Pancreas (tissue), 10 donors: ENCODE measurements around the gene ILK. TPM values are rescaled to one million over a fixed set of nuclear protein-coding genes. Genes with fewer than 3 reads are reported as not detected.
A peak's percentile ranks its signal among the peaks of the same experiment; 100 is the strongest.

Experiments
- ATAC-seq, 4 donors: fragments of 200-7000 bp; cut with Tn5 transposase; one replicate each; pipeline versions ENCODE4 v1.8.0 to v1.9.1; 2020; ENCODE audit warnings: mild to moderate bottlenecking in 4 of 4, moderate library complexity in 4 of 4
- DNase-seq, 6 donors: peaks; one replicate each; pipeline ENCODE4 v3.0.0-alpha.2; 2020
- FAIRE-seq: peaks from 2 replicates; lab custom pipeline; 2012; peaks lifted over from hg19 to GRCh38; lab: Jason Lieb, UNC
- H3K27ac ChIP-seq, 4 donors: fragments of 200-600 bp; sonication (generic); 1 replicate in 3 of 4; 2 replicates in 1 of 4; pipeline versions ENCODE4 v1.5.0 to v1.8.0; 2020
- H3K27me3 ChIP-seq, 4 donors: fragments of 200-600 bp; one replicate each; pipeline ENCODE4 v1.8.0; 2021
- H3K36me3 ChIP-seq, 3 donors: fragments of 200-600 bp; sonication (generic) in 1 of 3; one replicate each; pipeline versions ENCODE4 v1.5.0 to v1.8.0; 2020 to 2021
- H3K4me1 ChIP-seq, 3 donors: fragments of 200-600 bp; one replicate each; pipeline ENCODE4 v1.8.0; 2021
- H3K4me3 ChIP-seq, 4 donors: fragments of 200-600 bp; sonication (generic) in 2 of 4; one replicate each; pipeline versions ENCODE4 v1.5.0 to v1.8.0; 2020 to 2021
- H3K9me3 ChIP-seq, 4 donors: fragments of 200-600 bp; one replicate each; pipeline ENCODE4 v1.8.0; 2021
- CTCF ChIP-seq, 4 donors: fragments of 200-600 bp; sonication (generic) in 3 of 4; IDR thresholded peaks; one replicate each; pipeline versions ENCODE4 v1.5.0 to v1.8.0; 2021; ENCODE audit warnings: antibody characterized with exemption in 4 of 4
- WGBS, 2 donors: extraction: QIAGEN DNeasy Blood & Tissue Kit; methylation state at CpG; one replicate each; pipeline ENCODE4 v1.1.7; 2013; 5-methylcytosine and 5-hydroxymethylcytosine counted together
- intact Hi-C, 3 donors: fragments of 100-400 bp; cut with DNase I; formaldehyde crosslinking; loops; one replicate each; pipeline versions ENCODE4 v1.11.1 to v1.14.2; 2022
- polyA plus RNA-seq, 2 donors: library from polyadenylated mRNA; stranded (reverse); fragments of 200-250 nt; gene quantifications; one replicate each; pipeline ENCODE4 v1.2.3, GENCODE V29; 2013
- total RNA-seq, 6 donors: library from RNA; stranded (reverse); fragmentation: NEBNext Ultra II Directional in 4 of 6; extraction: Animal tissue kit (Norgen Biotek cat#: 25700) in 4 of 6; gene quantifications; one replicate each; pipeline versions ENCODE4 v1.2.1 to v1.2.4, GENCODE V29; 2021 to 2023
- donor health status: healthy with polysubstance abuse.
- donor health status: DM: no; HTN: no; CAD: no; lungs with moderate emphysema.
- donor health status: DM: no; HTN: no; CAD: no.
- donor health status: control.
- donor health status: control.
- donor health status: Bipolar disorder and iron deficiency.
- donor health status: DM: yes; HTN: yes; CAD: no.
- donor health status: DM: no; HTN: no; CAD: no.
- donor health status: DM: no; HTN: no; CAD: no.
- donor health status: DM: yes; HTN: yes; CAD: no.

ILK gene
- total and polyA plus RNA-seq, 8 donors = 47.9 to 137 (median 70.4) TPM

GRCh38 chr11:6620636-6621035, 17.1 kb downstream of the ILK start:
- Histone ChIP-seq H3K4me3 (no peak overlapping the region), H3K27ac (no peak overlapping the region), H3K9me3 (no peaks in the 10 kb centered on the region), H3K36me3 (no peaks in the 10 kb centered on the region), H3K4me1 (peaks cover 4 to 13% (median 5%) of the 10 kb centered on the region in 3 donors), H3K27me3 (no peaks in the 10 kb centered on the region)
- no peak for ATAC-seq
- intact Hi-C loops = no loop called here
- no peak for FAIRE-seq
- TF ChIP-seq CTCF (IDR thresholded peaks at IDR 0.05) = no peak
- no peak for DNase-seq
- WGBS, 2 donors = 45 to 97% methylated on average over 1 of the region's 1 CpG

- FAIRE-seq = no peak
- H3K4me1 ChIP-seq = peaks cover 4 to 13% (median 5%) of the 10 kb centered on the region in 3 donors
- no peaks in the 10 kb centered on the region for H3K27me3 ChIP-seq
- no peak for ATAC-seq
- no peak overlapping the region for H3K4me3 ChIP-seq
- DNase-seq = peak in 2 of 6 donors; percentile 46 to 70
- H3K9me3 ChIP-seq = no peaks in the 10 kb centered on the region
- H3K36me3 ChIP-seq = no peaks in the 10 kb centered on the region
- 78 to 91% methylated on average over 16 of the region's 16 CpGs for whole genome bisulfite sequencing, 2 donors
- TF ChIP-seq CTCF (IDR thresholded peaks at IDR 0.05) = no peak
- H3K27ac ChIP-seq = no peak overlapping the region
- intact Hi-C loops = no loop called here
These were observed 18.2 kb downstream of the ILK start for GRCh38 chr11:6621711-6622211.

GRCh38 chr11:6622261-6623171, 18.9 kb downstream of the ILK start:
- no peak overlapping the region for H3K27ac ChIP-seq
- H3K9me3 ChIP-seq = no peaks in the 10 kb centered on the region
- no peak for TF ChIP-seq CTCF (IDR thresholded peaks at IDR 0.05)
- WGBS, 2 donors = 87 to 89% methylated on average over 23 to 24 of the region's 24 CpGs
- DNase-seq = peak in 1 of 6 donors; percentile 67
- ATAC-seq = no peak
- H3K4me1 ChIP-seq = peaks cover 4 to 12% (median 5%) of the 10 kb centered on the region in 3 donors
- intact Hi-C loops = no loop called here
- no peak overlapping the region for H3K4me3 ChIP-seq
- H3K27me3 ChIP-seq = no peaks in the 10 kb centered on the region
- no peaks in the 10 kb centered on the region for H3K36me3 ChIP-seq
- FAIRE-seq = no peak

GRCh38 chr11:6623391-6624363, 20.1 kb downstream of the ILK start:
- intact Hi-C loops = no loop called here
- FAIRE-seq = no peak
- peak in 1 of 6 donors; percentile 52 for DNase-seq
- no peak for TF ChIP-seq CTCF (IDR thresholded peaks at IDR 0.05)
- no peaks in the 10 kb centered on the region for H3K27me3 ChIP-seq
- WGBS, 2 donors = 87 to 89% methylated on average over 31 of the region's 31 CpGs
- H3K36me3 ChIP-seq = no peaks in the 10 kb centered on the region
- no peak for ATAC-seq
- H3K4me1 ChIP-seq = peaks cover under 1 to 5% (median 4%) of the 10 kb centered on the region in 3 donors
- H3K9me3 ChIP-seq = no peaks in the 10 kb centered on the region
- H3K27ac ChIP-seq = no peak overlapping the region
- no peak overlapping the region for H3K4me3 ChIP-seq
